ENCODE data around the gene TERT. TPM values are rescaled to one million over a fixed set of nuclear protein-coding genes. Genes with fewer than 3 reads are reported as not detected.

Gene TERT
- total and polyA plus RNA-seq, 2 of the 8 experiments (the other 6 are each of a cell fraction or from before 2014, with no cell fraction given): 13.1 to 23.1 TPM

DNA sequence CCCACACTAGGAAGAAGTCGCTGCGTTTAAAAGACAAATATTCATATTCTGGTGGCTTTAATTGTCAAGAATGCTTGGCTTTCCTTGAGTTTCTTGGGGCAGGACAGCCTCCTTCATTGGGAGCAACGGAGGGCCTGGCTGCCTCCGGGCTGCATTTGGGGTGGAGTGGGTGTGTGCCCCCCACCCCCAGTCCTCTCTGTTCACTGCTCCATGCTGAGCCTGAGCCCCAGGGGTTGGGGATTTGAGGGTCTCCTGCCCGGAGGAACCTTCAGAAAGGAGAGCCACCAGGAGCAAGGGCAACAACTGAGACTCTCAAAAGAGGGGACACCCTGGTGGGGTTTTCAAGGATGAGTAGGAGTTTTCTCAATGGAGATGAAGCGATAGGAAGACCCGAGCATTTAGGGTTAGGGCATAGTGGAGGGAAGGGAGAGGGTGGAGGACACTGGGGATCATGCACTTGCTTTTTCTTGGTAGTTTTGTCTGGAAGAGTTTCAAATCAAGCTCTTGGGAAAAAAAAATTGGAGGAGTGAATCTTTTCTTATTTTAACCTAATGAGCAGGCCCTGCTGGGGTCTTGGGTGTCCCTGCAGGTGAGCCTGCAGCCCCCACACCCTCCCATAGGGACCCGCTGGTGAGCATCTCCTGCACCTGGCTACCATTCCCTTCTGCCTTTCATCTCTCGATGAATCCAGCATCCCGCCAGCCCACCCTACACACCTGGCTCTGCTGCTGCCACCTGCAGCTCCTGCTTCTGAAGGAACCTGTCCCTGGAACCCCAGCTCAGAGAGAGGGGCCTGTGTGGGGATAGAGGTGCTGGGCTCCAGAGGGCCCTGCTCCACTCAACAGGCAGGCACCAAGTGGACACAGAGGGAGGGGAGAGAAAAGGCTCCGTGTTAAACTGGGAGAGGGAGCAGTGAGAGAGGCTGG is 89.3 kb downstream of the TERT start (continued):
- no peak for TF ChIP-seq JUND (IDR thresholded peaks at IDR 0.05; ENCODE audit: low read length)
- TF ChIP-seq SP2 (IDR thresholded peaks at IDR 0.05; ENCODE audit: low read length): no peak
- TF ChIP-seq NANOG (IDR thresholded peaks at IDR 0.05; ENCODE audit: insufficient read depth, low read depth, low read length, poor library complexity, severe bottlenecking): no peak
- TF ChIP-seq BCL11A (IDR thresholded peaks at IDR 0.05; ENCODE audit: low read depth in 2 of 2, low read length in 2 of 2): no peak
